Small intestine (tissue), 7 donors: ENCODE data around the gene KCNG4. TPM values are rescaled to one million over a fixed set of nuclear protein-coding genes. Genes with fewer than 3 reads are reported as not detected.
A peak's percentile ranks its signal among the peaks of the same experiment; 100 is the strongest.

Experiments
- DNase-seq, 2 donors: peaks; one replicate each; pipeline versions ENCODE4 v3.0.0 to v3.0.0-alpha.2; 2013
- FAIRE-seq: peaks from 2 replicates; lab custom pipeline; 2012; peaks lifted over from hg19 to GRCh38; lab: Jason Lieb, UNC
- H3K27ac ChIP-seq, 3 donors: one replicate each; pipeline ENCODE4 v1.5.1; 2013; ENCODE audit warnings: low read length in 2 of 3, mild to moderate bottlenecking in 2 of 3, control low read depth in 1 of 3, inconsistent platforms in 1 of 3, low read depth in 1 of 3, moderate library complexity in 1 of 3
- H3K27me3 ChIP-seq, 3 donors: one replicate each; pipeline ENCODE4 v1.6.1; 2013; ENCODE audit warnings: low read length in 3 of 3, inconsistent platforms in 1 of 3; ENCODE audit not compliant: control insufficient read depth in 3 of 3, insufficient read depth in 3 of 3
- H3K36me3 ChIP-seq, 3 donors: one replicate each; pipeline ENCODE4 v1.6.1; 2013; ENCODE audit warnings: low read length in 3 of 3, inconsistent platforms in 1 of 3, low read depth in 1 of 3, mild to moderate bottlenecking in 1 of 3, moderate library complexity in 1 of 3; ENCODE audit not compliant: control insufficient read depth in 3 of 3, insufficient read depth in 2 of 3
- H3K4me1 ChIP-seq, 3 donors: one replicate each; pipeline ENCODE4 v1.6.1; 2013; ENCODE audit warnings: low read length in 2 of 3, inconsistent platforms in 1 of 3, low read depth in 1 of 3, mild to moderate bottlenecking in 1 of 3, moderate library complexity in 1 of 3; ENCODE audit not compliant: control insufficient read depth in 3 of 3, insufficient read depth in 2 of 3
- H3K4me3 ChIP-seq, 3 donors: one replicate each; pipeline ENCODE4 v1.5.1; 2013; ENCODE audit warnings: low read length in 3 of 3, control low read depth in 1 of 3, inconsistent platforms in 1 of 3, low read depth in 1 of 3, mild to moderate bottlenecking in 1 of 3, moderate library complexity in 1 of 3
- H3K9me3 ChIP-seq, 2 donors: one replicate each; pipeline ENCODE4 v1.6.1; 2013; ENCODE audit warnings: low read depth in 1 of 2, low read length in 1 of 2; ENCODE audit not compliant: control insufficient read depth in 2 of 2, insufficient read depth in 1 of 2
- WGBS, 3 donors: extraction: QIAGEN DNeasy Blood & Tissue Kit; methylation state at CpG; one replicate each; pipeline ENCODE4 v1.1.7; 2013; 5-methylcytosine and 5-hydroxymethylcytosine counted together
- polyA plus RNA-seq, 4 donors: library from polyadenylated mRNA; stranded (reverse) in 3 of 4; unstranded in 1 of 4; fragments of 200-250 nt in 3 of 4; fragments of 120-200 nt in 1 of 4; gene quantifications; one replicate each; pipeline versions ENCODE4 v1.2.1 to v1.2.3, GENCODE V29; 2013
- donor health status: healthy with polysubstance abuse.
- donor health status: control.
- donor health status: control.
- donor health status: Bipolar disorder and iron deficiency.
- donor health status: healthy.

KCNG4 gene
- polyA plus RNA-seq, 4 donors: not detected

DNA sequence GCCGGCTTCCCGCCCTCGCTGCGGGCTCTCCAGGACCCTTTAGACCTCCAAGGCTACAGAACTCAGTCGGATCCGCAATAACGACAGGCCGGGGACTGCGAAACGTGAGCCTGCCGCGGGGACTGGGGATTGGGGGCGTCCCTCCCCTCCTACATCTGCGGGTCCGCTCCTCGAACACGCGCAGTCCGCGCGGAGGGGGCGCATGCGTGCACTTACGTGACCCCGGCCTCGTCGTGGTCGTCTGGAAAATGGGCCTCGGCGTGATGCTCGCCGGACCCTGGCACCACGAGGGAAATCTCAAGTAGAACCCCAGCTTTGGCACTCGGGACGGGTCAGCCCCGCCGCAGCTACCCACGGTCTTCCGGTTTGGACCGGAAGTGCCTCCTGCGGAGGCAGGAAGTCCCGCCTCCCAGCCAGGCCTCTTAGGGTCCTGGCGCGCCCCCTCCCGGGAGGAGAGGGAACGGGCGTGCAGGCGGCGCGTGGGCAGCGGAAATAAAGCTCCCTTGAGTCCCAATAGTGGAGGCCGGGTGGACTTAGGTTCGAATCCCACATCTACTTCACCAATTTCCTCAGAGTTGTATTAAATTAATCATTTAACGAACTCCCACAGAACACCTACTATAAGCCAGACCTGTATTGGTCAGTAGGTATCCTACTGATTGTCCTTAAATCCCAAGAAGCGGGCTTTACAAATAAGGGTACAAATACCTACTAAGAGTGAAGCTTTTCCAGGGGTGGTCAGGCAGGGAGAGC is 53.0 kb downstream of the KCNG4 start, which contains the start of gene TAF1C:
TSS of gene TAF1C (minus strand) at position 373 of the 753 bp plus-strand sequence. CDS start 2,069 bp downstream, outside the sequence.
- no peak for FAIRE-seq

DNA sequence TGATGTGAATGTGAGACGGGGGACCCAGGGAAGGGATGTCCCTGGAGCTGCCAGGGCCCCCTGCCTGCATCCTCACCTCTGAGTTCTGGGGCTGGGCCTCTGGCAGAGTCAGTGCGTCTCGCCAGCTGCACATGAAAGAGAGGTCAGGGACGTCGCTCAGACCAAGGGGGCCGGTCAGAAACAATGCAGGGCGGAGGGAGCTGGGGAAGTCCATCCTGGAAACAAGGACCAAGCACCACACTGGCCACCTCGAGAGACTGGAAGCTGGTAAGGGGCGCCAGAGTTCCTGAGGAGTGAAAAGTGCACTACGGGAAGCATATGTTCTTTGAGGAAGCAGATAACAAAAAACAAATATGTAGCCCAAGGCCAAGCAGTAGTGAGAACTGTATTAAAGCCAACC is 55.0 kb downstream of the KCNG4 start:
- H3K27ac ChIP-seq: no peak overlapping the region
- WGBS, 3 donors: 75 to 88% (median 85%) methylated on average over 10 of the region's 10 CpGs
- no peak overlapping the region for H3K4me3 ChIP-seq
- FAIRE-seq (no peak), DNase-seq (no peak)
- H3K4me1 ChIP-seq: peaks cover 0 to 2% (median 0%) of the 10 kb centered on the region in 3 donors
- no peaks in the 10 kb centered on the region for H3K27me3 ChIP-seq
- no peaks in the 10 kb centered on the region for H3K9me3 ChIP-seq
- H3K36me3 ChIP-seq: peaks cover 8 to 56% (median 23%) of the 10 kb centered on the region in 3 donors

More for the DNA sequence above, 53.0 kb downstream of the KCNG4 start, which contains the start of gene TAF1C:
- peak within 1 kb of the TSS in 2 of 3 donors; percentile 17 to 80 for H3K27ac ChIP-seq
- H3K4me3 ChIP-seq: peak within 1 kb of the TSS; percentile 73 to 96 (median 94)
- 2 to 3% (median 3%) methylated on average over 54 to 55 of the region's 55 CpGs for WGBS, 3 donors
- H3K27me3 ChIP-seq: no peaks in the 10 kb centered on the region
- peaks cover 3 to 35% (median 10%) of the 10 kb centered on the region in 3 donors for H3K36me3 ChIP-seq
- DNase-seq: peak; percentile 94 to 97
- H3K4me1 ChIP-seq: peaks cover 0 to 2% (median 0%) of the 10 kb centered on the region in 3 donors
- no peaks in the 10 kb centered on the region for H3K9me3 ChIP-seq

DNA sequence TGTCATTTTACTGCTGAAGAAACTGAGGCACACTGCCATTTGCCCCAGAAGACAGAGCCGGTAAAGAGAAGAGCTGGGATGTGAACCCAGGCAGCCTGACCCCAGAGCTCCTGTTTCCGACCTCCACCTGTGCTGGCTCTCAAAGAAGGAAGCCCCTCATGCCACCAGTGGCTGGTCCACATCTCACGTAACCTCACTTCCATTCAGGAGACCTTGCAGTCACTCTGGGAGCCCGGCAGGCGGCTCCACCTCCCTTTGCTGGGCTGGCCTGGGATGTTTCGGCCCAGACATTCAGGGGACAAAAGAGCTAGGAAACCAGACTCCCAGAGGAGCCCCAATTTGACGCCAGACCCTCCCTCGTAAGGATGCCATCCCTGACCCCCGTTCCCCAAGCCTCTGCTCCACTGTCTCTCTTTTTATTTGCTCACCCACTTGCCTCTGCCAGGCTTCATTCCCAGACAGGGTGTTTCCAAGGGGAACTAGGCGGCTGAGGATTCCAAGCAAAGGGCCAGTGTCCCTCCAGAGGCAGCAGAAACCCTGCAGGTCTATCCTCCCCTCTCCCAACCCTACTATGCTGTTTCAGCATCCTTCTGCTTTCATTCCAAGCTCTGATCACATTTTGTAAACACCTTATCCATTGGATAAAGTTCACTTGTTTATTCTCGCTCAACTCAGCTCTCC is 55.8 kb downstream of the KCNG4 start:
- Histone ChIP-seq H3K4me1 (peaks cover 0 to 2% (median 0%) of the 10 kb centered on the region in 3 donors), H3K27me3 (no peaks in the 10 kb centered on the region), H3K36me3 (peaks cover 8 to 63% (median 27%) of the 10 kb centered on the region in 3 donors), H3K27ac (no peak overlapping the region), H3K4me3 (no peak overlapping the region), H3K9me3 (no peaks in the 10 kb centered on the region)
- FAIRE-seq (no peak), DNase-seq (no peak)
- 86 to 89% (median 86%) methylated on average over 11 of the region's 11 CpGs for WGBS, 3 donors

DNA sequence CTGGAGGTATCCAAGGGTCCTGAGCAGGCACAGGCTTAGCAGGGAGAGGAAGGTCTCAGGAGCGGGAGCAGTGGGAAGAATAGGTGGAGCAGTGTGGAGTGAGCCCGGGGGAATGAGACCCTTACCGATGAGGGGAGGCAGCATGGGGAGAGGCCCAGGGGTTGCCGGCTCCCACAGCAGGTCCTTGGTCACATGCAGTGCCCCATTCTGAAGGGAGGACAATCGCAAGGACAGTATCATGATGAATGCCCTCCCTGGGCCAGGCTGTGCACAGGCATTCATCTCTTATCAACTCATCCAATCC is 56.3 kb downstream of the KCNG4 start:
- DNase-seq (no peak), FAIRE-seq (no peak)
- H3K27me3 ChIP-seq: no peaks in the 10 kb centered on the region
- peaks cover 8 to 68% (median 30%) of the 10 kb centered on the region in 3 donors for H3K36me3 ChIP-seq
- H3K27ac ChIP-seq: no peak overlapping the region
- H3K4me1 ChIP-seq: peaks cover 0 to 2% (median 0%) of the 10 kb centered on the region in 3 donors
- H3K4me3 ChIP-seq: no peak overlapping the region
- WGBS, 3 donors: 95 to 97% (median 96%) methylated on average over 5 of the region's 5 CpGs
- no peaks in the 10 kb centered on the region for H3K9me3 ChIP-seq

DNA sequence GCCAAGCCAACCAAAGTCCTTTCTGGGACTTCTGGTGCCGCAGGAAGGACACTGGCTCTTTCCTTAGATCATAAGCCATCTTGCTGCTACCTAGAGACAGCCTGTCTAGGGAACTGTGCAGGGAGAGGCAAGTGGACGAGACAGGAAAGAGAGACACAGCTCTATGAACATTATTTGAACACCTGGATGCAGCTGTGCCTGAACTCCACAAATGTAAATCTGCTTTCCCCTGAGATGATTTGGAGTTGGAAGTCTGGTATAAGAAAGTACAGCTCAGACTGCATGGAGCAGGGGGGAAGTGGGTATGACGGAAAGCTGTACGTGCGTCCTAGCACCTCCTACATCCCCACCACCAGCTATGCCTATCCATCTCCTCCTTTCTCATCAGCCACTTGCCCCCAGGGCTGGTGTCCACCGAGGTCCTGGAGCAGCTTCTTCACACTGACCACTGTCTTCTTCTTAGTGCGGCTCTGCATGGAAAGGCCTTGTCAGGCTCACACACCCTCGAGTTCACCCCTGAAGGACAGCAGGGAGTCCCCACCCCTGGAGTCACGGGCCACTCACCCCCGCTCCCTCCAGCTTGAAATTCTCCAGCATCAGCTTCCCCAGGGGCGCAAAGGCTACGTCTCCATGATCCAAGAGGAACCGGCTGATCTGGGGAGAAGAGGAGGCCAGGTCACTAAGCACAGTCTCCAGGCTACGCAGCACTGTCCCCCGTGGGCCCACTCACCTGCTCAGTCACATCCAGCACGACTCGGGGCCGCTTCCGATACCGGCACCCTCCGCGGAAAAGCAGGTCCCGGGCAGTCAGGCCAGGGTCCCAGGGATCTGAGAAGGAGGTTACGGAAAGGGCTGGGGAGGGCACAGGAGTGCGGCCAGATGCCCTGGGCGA is 56.9 kb downstream of the KCNG4 start:
- DNase-seq: no peak

DNA sequence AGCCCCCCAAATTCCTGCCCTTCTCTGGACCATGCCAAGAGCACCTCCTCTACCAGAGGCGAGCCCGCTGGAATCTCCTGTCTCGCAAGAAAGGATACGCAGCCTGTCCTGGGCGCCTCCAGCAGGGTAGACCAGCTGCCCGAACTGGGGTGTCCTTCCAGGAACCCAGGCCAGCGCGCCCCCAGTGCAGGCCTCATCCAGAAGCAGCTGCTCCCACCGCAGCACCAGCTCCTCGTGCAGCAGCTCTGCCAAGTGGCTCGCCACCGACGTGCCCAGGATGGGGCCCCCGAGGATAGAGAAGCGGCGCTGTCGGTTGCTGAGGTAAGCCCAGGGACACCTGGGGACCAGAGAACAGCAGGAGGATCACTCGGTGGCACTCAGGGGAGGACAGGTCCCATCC is 57.7 kb downstream of the KCNG4 start:
- Histone ChIP-seq H3K27ac (no peak overlapping the region), H3K9me3 (no peaks in the 10 kb centered on the region), H3K27me3 (no peaks in the 10 kb centered on the region), H3K4me1 (peaks cover 0 to 2% (median 0%) of the 10 kb centered on the region in 3 donors), H3K36me3 (peaks cover 8 to 77% (median 30%) of the 10 kb centered on the region in 3 donors), H3K4me3 (no peak overlapping the region)
- FAIRE-seq (no peak), DNase-seq (no peak)
- 95 to 97% (median 95%) methylated on average over 18 of the region's 18 CpGs for whole genome bisulfite sequencing, 3 donors

More for the DNA sequence above, 56.9 kb downstream of the KCNG4 start:
- H3K9me3 ChIP-seq: no peaks in the 10 kb centered on the region
- H3K36me3 ChIP-seq: peaks cover 8 to 73% (median 30%) of the 10 kb centered on the region in 3 donors
- FAIRE-seq: no peak
- H3K27me3 ChIP-seq: no peaks in the 10 kb centered on the region
- H3K4me3 ChIP-seq: no peak overlapping the region
- H3K27ac ChIP-seq: no peak overlapping the region
- 93 to 99% (median 95%) methylated on average over 26 of the region's 26 CpGs for WGBS, 3 donors
- H3K4me1 ChIP-seq: peaks cover 0 to 2% (median 0%) of the 10 kb centered on the region in 3 donors

DNA sequence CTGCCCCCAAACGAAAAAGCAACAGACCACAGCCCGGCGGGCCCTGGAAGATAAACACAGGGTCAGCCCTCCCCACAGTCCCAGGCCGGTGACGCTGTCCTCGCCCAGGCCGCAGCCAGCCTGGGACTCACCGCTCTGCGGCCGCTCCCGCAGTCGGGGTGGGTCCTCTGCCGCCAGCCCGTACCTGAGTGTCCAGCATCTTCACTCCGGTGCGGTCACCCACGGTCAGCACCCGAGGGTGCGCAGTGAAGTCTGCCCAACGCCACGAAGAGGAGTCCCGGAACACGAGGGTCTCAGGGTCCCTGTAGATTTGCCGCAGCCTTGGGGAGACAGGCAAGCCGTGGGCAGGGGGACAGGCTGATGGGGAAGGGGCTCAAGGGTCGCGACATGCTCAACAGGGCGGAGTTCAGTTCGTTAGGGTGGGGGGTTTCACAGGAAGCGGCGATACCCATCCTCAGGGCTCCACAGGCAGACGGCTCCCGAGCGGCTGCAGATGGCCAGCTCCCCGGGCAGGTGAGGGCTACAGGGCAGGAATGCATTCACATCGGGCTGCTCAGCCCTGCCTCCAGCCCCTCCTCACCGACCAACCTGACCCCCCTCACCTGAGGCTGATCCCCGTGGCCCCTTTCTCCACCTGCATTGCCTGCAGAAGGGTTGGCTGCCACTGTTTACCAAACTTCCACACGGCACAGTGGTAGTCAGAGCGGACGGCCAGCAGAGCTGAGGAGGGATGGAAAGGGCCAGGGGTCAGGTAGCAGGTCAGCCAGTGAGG is 58.5 kb downstream of the KCNG4 start:
- H3K4me1 ChIP-seq: peaks cover 0 to 5% (median 2%) of the 10 kb centered on the region in 3 donors
- H3K27ac ChIP-seq: no peak overlapping the region
- peaks cover 8 to 77% (median 30%) of the 10 kb centered on the region in 3 donors for H3K36me3 ChIP-seq
- no peaks in the 10 kb centered on the region for H3K27me3 ChIP-seq
- no peak overlapping the region for H3K4me3 ChIP-seq
- WGBS, 3 donors: 91 to 94% (median 94%) methylated on average over 40 to 41 of the region's 41 CpGs
- DNase-seq (no peak), FAIRE-seq (no peak)
- H3K9me3 ChIP-seq: no peaks in the 10 kb centered on the region
